ENCODE results near the gene CNGA3.
A peak's percentile ranks its signal among the peaks of the same experiment; 100 is the strongest.

Gene CNGA3

DNA sequence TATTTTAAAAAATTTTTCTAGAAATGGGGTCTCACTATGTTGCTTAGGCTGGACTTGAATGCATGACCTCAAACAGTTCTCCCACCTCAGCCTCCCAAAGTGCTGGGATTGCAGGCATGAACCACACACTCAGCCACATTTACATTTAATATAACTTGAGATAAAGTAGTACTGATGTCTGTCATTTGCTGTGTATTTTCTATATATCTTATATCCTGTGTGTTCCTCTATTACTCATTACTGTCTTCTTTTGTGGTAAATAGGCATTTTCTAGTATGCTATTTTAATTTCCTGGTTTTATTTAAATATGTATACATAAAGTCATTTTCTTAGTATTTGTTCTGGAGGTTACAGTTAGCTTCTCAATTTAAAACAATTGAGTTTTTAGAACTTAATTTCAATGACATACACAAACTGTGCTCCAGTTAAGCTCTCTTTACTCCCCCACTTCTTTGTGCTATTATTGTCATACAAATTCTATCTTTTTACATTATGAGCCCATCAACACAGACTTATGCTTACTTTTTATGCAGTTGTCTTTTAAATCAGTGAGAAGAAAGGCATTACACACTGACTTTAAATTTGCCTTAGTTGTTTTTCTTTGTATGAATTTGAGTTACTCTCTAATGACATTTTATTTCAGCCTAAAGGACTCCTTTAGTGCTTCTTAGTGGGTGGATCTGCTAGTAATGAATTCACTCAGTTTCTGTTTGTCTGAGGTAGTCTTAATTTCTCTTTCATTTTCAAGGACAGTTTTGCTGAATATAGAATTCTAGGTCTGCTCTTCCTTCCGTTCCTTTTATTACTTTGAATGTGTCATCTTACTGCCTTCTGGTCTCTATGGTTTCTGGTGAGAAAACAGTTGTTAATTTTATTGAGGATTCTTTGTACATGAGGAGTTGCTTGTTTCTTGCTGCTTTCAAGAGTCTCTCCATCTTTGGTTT lies 92.2 kb downstream of the CNGA3 start:
- H4K20me1 ChIP-seq: no peaks in the 10 kb centered on the region
- H3K27me3 ChIP-seq: no peaks in the 10 kb centered on the region
- H3K4me2 ChIP-seq: no peak overlapping the region
- H3K36me3 ChIP-seq: no peaks in the 10 kb centered on the region
- H3K4me3 ChIP-seq: no peak overlapping the region
- H3K27ac ChIP-seq: no peak overlapping the region
- H3K9ac ChIP-seq: no peak overlapping the region
- H3K9me3 ChIP-seq: peaks cover 46% of the 10 kb centered on the region
- TF ChIP-seq Cebpa-rat (IDR thresholded peaks at IDR 0.05): no peak
- peaks cover 4% of the 10 kb centered on the region for H3K4me1 ChIP-seq

DNA sequence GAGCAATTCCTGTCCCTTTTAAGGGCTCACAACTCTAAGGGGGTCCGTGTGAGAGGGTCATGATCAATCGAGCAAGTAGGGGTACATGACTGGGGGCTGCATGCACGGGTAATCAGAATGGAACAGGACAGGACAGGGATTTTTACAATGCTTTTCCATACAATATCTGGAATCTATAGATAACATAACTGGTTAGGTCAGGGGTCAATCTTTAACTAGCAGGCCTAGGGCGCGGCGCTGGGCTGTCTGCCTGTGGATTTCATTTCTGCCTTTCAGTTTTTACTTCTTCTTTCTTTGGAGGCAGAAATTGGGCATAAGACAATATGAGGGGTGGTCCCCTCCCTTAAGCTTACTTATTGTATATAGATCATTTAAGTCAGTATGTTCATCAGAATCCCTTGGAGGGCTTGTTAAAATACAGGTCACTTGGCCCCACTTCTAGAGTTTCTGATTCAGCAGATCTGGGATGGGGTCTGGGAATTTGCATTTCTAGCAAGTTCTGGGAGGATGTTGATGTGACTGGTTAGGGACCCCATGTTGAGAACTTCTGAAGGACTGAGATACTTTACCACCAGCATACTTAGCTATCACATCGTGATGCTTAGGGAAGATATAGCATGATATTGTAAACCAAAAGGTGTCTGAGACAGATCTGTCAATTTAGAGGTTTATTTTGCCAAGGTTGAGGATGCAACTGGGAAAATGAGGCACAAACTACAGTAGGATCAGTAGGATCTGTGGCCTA lies 95.6 kb downstream of the CNGA3 start:
- no peak overlapping the region for H3K4me2 ChIP-seq
- H3K27me3 ChIP-seq: no peaks in the 10 kb centered on the region
- peaks cover 21% of the 10 kb centered on the region for H3K4me1 ChIP-seq
- no peak overlapping the region for H3K27ac ChIP-seq
- no peak overlapping the region for H3K9ac ChIP-seq
- H3K9me3 ChIP-seq: peaks cover 12% of the 10 kb centered on the region; the same call in 1 of the 2 replicates
- H3K4me3 ChIP-seq: no peak overlapping the region
- TF ChIP-seq Cebpa-rat (IDR thresholded peaks at IDR 0.05): no peak
- H3K36me3 ChIP-seq: no peaks in the 10 kb centered on the region
- H4K20me1 ChIP-seq: peaks cover 21% of the 10 kb centered on the region

DNA sequence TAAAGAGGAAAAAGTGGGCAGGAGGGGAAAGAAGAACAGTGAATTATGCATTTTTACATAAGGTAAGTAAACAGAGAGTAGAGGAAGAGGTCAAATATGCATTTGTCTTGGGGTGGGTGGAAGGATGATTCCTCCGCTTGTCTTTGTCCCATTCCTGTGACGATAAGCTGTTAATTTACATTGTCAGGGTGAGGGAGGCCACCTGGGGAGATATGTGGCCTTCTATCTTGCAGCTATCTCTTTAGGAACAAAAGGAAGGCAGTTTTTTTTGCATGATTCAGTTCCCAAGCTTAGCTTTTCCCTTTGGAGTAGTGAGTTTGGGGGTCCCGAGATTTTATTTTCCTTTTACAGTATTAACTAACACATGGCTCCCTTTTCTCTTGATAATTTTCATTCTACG lies 96.2 kb downstream of the CNGA3 start:
- Histone ChIP-seq H4K20me1 (peaks cover 27% of the 10 kb centered on the region), H3K27me3 (no peaks in the 10 kb centered on the region), H3K9me3 (0 out of 2 replicates have a peak, but pooled peaks cover 10% of the 10 kb centered on the region), H3K4me1 (peaks cover 27% of the 10 kb centered on the region), H3K9ac (no peak overlapping the region), H3K36me3 (no peaks in the 10 kb centered on the region), H3K27ac (no peak overlapping the region), H3K4me2 (no peak overlapping the region), H3K4me3 (no peak overlapping the region)
- no peak for TF ChIP-seq Cebpa-rat (IDR thresholded peaks at IDR 0.05)

DNA sequence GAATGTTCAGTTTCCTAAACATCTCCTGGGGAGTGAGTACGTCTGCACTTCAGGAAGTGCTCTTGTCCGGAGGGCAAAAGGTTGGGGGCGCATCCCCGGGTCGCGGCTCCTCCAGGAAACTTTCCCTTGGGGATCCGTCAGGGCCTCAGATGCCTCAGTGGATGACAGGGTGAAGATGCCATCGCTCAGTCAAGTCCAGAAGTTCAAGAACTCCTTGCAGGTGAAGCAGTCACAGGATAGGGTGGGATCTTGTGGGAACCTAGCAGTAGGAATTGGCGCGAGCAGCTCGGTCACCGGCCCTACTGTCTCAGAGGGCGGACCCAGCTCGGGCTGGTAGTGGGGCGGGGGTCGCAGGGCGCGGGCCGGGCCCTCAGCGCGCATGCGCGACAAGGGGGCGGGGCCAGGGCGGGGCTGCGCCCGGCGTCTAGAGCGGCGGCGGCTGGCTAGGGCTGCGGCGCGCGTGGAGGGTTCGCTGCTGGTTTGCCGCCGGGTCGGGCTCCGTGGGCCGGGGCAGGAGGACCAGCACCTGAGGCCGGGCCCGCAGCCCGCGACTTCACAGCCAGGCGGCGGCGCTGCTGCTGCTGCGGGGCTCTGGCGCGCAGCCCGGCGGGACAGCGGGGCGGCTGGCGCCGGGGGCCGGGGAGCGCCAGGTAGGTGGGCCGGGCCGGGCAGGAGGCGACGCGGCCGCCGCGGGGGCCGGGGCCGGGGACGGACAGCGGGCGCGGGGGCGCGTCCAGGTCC lies 98.3 kb downstream of the CNGA3 start, which contains the start of gene INPP4A:
Gene INPP4A, plus strand, starts transcription at position 423 of the 741 bp plus-strand sequence. CDS start 75,191 bp downstream, outside the sequence.
- Histone ChIP-seq H3K9me3 (no peaks in the 10 kb centered on the region), H3K9ac (peak within 1 kb of the TSS; percentile 89), H3K4me1 (peaks cover 42% of the 10 kb centered on the region), H3K4me3 (peak within 1 kb of the TSS; percentile 98), H4K20me1 (peaks cover 48% of the 10 kb centered on the region), H3K4me2 (peak within 1 kb of the TSS; percentile 87), H3K27ac (peak within 1 kb of the TSS; percentile 84), H3K27me3 (no peaks in the 10 kb centered on the region), H3K36me3 (no peaks in the 10 kb centered on the region)
- TF ChIP-seq Cebpa-rat (IDR thresholded peaks at IDR 0.05): no peak

DNA sequence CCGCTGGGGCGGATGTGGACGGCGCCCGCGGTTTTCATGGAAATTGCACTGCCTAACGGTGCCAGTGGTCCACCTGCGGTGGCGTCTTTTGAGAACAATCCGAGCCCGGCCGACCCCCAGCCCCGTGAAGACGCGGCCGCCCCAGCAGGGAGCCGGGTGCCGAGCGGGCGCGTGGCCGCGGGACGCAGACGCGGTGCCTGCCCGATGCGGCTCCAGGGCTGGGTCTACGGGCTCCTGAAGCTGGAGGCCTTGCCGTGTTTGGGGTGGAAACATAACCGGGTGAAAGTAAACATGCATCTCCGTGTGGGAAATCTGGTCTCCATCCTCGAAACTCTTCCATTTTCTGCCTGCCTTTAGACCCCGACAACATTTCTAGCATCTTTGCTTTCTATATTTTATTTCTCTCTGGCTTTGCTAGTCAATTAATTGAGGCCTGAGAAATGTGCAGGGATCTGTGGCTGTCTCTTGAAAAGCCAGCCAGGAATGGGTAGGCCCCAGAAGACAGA lies 99.0 kb downstream of the CNGA3 start:
- H3K27me3 ChIP-seq: no peaks in the 10 kb centered on the region
- peak overlapping the region; percentile 89 for H3K9ac ChIP-seq
- no peaks in the 10 kb centered on the region for H3K36me3 ChIP-seq
- H3K4me3 ChIP-seq: peak overlapping the region; percentile 98
- H4K20me1 ChIP-seq: peaks cover 54% of the 10 kb centered on the region
- no peaks in the 10 kb centered on the region for H3K9me3 ChIP-seq
- TF ChIP-seq Cebpa-rat (IDR thresholded peaks at IDR 0.05): no peak
- peaks cover 42% of the 10 kb centered on the region for H3K4me1 ChIP-seq
- peak overlapping the region; percentile 87 for H3K4me2 ChIP-seq
- H3K27ac ChIP-seq: peak overlapping the region; percentile 84

DNA sequence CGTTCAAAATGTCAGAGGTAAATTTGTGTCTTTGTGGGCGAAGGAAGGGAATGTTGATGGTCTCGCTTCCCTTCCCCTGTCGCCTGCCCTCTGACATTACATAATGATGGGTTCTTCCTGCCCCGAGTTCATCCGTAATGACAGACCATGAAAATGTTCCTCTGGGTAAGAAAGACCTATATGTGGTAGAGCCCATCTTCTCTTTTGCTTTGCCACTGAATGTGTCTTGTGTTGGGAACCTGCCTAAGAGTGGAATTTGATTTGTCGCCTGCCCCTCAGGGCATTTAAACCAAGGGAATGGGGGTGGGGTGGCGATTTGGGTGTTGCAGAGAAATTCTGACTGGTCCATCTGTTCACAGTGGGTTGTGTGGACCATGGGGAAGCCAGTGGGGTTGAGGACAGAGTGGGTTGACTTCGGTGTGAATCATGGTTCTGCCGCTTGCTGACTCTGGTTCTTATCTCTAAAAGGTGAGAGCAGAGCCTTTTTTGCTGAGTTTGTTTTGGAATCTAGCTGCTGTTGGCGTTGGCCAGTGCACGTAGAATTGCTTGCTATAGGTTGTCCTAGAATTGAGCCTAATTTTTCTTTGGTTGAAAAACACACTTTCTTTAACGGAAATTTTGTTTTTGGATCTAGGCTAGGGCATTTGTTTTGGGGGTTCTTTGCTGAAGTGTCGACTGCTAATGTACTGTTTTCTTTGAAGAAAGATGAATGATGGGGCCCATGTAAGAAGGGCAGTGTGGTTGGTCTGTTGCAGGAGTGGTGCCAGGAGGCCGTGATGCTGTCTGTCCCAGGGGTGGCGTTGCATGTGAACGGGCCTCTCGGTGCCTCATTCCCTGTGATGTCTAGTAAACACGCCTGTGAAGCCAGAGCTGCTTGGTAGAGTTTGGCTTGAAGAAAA lies 99.7 kb downstream of the CNGA3 start:
- H3K4me3 ChIP-seq: peak overlapping the region; percentile 98
- H3K9me3 ChIP-seq: no peaks in the 10 kb centered on the region
- H3K9ac ChIP-seq: peak overlapping the region; percentile 89
- peaks cover 61% of the 10 kb centered on the region for H4K20me1 ChIP-seq
- peak overlapping the region; percentile 84; the same call in 1 of the 2 replicates for H3K27ac ChIP-seq
- no peak for TF ChIP-seq Cebpa-rat (IDR thresholded peaks at IDR 0.05)
- no peaks in the 10 kb centered on the region for H3K27me3 ChIP-seq
- H3K4me2 ChIP-seq: peak overlapping the region; percentile 87
- no peaks in the 10 kb centered on the region for H3K36me3 ChIP-seq
- H3K4me1 ChIP-seq: peaks cover 49% of the 10 kb centered on the region

DNA sequence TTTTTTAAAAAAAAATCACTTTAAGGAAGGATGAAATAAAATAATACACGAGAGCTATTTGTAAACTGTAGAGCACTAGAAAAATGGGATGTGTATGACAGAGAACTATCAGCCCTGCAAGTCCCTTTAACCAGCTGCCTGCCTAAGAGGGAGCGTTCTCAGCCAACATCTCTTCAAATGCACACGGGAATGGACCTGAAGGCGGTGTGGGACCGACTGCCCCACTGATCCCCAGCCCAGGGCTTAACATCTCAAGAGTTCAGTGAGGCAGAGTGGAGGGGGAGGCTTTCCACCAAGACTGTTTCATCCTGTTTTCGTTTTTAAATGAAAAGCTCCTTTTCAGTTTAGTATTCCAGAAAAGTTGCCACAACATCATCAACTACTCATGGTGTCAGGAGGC lies 100.6 kb downstream of the CNGA3 start:
- Histone ChIP-seq H3K9me3 (no peaks in the 10 kb centered on the region), H4K20me1 (peaks cover 71% of the 10 kb centered on the region), H3K4me3 (no peak overlapping the region), H3K9ac (no peak overlapping the region), H3K4me1 (peaks cover 58% of the 10 kb centered on the region), H3K27ac (no peak overlapping the region), H3K36me3 (no peaks in the 10 kb centered on the region), H3K4me2 (peak overlapping the region; percentile 87), H3K27me3 (no peaks in the 10 kb centered on the region)
- TF ChIP-seq Cebpa-rat (IDR thresholded peaks at IDR 0.05): no peak

Data from BLaER1 (cell line).